Left renal cortex interstitium (tissue), 4 donors: Measurements from ENCODE around the gene HECTD3. TPM values are rescaled to one million over a fixed set of nuclear protein-coding genes. Genes with fewer than 3 reads are reported as not detected.

Experiments used
- DNase-seq, 4 donors: peaks; one replicate each; pipeline ENCODE4 v3.0.0-alpha.2; 2013; ENCODE audit warnings: low read depth in 4 of 4, low spot score in 2 of 4, missing footprints in 1 of 4
- polyA plus RNA-seq, 4 donors: library from polyadenylated mRNA; unstranded; fragments of 120-200 nt; gene quantifications; one replicate each; pipeline ENCODE4 v1.2.1, GENCODE V29; 2013; ENCODE audit not compliant: insufficient read length in 4 of 4

HECTD3 gene
- polyA plus RNA-seq: 10 to 100 TPM; 27.9 to 38.4 (median 33.7) TPM

GRCh38 chr1:45010855-45011811 is at the start of gene HECTD3:
Gene HECTD3, minus strand, starts transcription at chr1:45011324. Its CDS starts 67 bp downstream, at chr1:45011257.
- peak in 3 of 4 donors; percentile 32 to 63 (median 60) for DNase-seq

- DNase-seq: no peak
Observed at GRCh38 chr1:45059829-45060228, 48.7 kb upstream of the HECTD3 start.

GRCh38 chr1:45057542-45057941 is 46.4 kb upstream of the HECTD3 start:
- DNase-seq: no peak

GRCh38 chr1:45051005-45051772 is 40.1 kb upstream of the HECTD3 start:
- no peak for DNase-seq

GRCh38 chr1:45047032-45047431 is 35.9 kb upstream of the HECTD3 start:
- no peak for DNase-seq

GRCh38 chr1:45044916-45045315 is 33.8 kb upstream of the HECTD3 start:
- DNase-seq: no peak

GRCh38 chr1:45043094-45043493 is 32.0 kb upstream of the HECTD3 start:
- no peak for DNase-seq

- DNase-seq: no peak
Observed at GRCh38 chr1:45040297-45040696, 29.2 kb upstream of the HECTD3 start.

- DNase-seq: no peak
Observed at GRCh38 chr1:45038661-45039364, 27.7 kb upstream of the HECTD3 start.

- no peak for DNase-seq
Observed at GRCh38 chr1:45038240-45038639, 27.1 kb upstream of the HECTD3 start.

- DNase-seq: no peak
Observed at GRCh38 chr1:45037456-45037855, 26.3 kb upstream of the HECTD3 start.

- no peak for DNase-seq
Observed at GRCh38 chr1:45035631-45036301, 24.6 kb upstream of the HECTD3 start.

- no peak for DNase-seq
Observed at GRCh38 chr1:45033356-45033755, 22.2 kb upstream of the HECTD3 start.

- DNase-seq: no peak
Observed at GRCh38 chr1:45032837-45033236, 21.7 kb upstream of the HECTD3 start.

GRCh38 chr1:45026446-45026845 is 15.3 kb upstream of the HECTD3 start:
- DNase-seq: no peak

- no peak for DNase-seq
Observed at GRCh38 chr1:45023663-45024062, 12.5 kb upstream of the HECTD3 start.

- DNase-seq: peak in 2 of 4 donors; percentile 22 to 40
Observed at GRCh38 chr1:45018599-45019230, 7.6 kb upstream of the HECTD3 start.

GRCh38 chr1:45016767-45017166 is 5.6 kb upstream of the HECTD3 start:
- DNase-seq: no peak

GRCh38 chr1:45016090-45016697 is 5.1 kb upstream of the HECTD3 start:
- no peak for DNase-seq
